Measurements from ENCODE around the gene BICC1.

- no peak for TF ChIP-seq EZH2 (IDR thresholded peaks at IDR 0.05; ENCODE audit: borderline replicate concordance)
- TF ChIP-seq CTCF (IDR thresholded peaks at IDR 0.05; ENCODE audit: poor library complexity), result no peak
Measured at GRCh38 chr10:58714409-58714808, 201.7 kb downstream of the BICC1 start.
